ELR (cell line): ENCODE results near the gene TFCP2L1.

Experiments used
- DNase-seq: peaks from one replicate; pipeline ENCODE4 v3.0.0-alpha.2; 2015; ENCODE audit warnings: low read depth

TFCP2L1 gene

DNA sequence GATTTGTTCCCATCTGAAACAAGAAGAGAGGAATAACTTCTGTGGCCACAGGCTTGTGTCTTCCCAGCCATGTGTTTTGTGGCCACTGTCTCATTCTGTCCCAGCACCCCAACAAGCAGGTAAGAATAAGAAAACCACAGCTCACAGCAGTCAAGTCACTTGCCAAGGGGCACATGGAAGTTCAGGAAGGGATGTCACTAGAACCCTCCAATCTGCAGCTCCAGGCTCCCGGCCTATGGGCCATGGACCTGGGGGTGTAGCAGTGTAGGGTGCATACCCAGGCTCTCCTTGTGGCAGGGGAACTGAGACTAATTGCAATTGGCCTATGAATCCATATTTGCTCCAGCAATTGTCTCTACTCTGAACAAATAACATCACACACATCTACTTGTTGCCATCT, 112.5 kb downstream of the TFCP2L1 start:
- DNase-seq = no peak

DNA sequence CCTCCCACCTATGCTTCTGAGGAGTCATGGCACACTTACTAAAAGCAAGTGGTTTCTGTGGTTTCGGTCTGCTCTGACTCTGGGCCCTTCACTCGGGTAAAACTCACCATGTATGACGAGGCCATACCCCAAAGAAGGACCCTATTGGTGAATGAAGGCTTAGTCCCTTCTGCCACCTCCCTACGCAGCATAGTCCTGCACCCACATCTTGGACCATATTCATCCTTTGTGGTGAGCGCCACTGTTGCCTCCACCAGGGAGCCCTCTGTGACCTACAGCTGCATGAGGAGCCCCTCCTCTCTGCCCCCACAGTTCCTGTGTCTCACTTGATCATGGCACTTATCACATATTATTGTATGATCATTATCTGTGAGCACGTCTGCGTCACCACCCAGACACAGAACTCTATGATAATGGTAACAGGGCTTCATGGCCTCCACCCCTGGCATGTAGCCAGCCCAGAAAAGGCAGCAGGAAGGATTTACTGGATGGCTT, 113.3 kb downstream of the TFCP2L1 start:
- no peak for DNase-seq

DNA sequence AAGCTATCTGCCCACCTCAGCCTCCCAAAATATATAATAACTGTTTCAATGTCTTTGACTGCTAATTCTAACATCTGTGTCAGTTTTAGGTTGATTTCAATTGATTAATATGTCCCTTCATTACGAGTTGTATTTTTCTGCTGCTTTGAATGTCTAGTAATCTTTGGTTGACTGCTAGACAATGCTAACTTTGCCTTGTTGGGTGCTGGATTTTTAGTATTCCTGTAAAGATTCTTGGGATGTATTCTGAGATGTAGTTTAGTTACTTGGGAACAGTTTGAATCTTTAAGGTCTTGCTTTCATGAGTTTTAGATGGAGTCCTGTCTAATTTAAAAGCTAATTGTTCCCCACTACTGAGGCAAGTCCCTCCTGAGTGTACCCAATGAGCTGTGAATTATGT, 114.4 kb downstream of the TFCP2L1 start:
- no peak for DNase-seq

DNA sequence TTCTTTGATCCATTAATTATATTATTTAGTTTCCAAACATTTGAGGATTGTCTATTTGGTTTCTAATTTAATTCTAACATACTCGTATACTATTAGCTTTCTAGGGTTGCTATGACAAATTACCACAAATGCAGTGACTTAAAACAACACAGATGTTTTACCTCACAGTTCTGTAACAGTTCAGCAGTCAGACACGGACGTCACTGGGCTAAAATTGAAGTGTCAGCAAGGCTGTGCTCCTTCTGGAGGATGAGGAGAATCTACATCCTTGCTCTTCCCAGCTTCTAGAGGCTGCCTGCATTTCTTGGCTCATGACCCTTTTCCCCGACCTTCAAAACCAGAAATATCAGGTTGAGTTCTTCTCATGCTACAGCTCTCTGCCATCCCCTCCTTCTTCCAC, 117.6 kb downstream of the TFCP2L1 start:
- DNase-seq = no peak
